IMR-90 (cell line): ENCODE data around the gene HBD. TPM values are rescaled to one million over a fixed set of nuclear protein-coding genes. Genes with fewer than 3 reads are reported as not detected.

ENCODE experiments used
- ATAC-seq: fragments of 200-7000 bp; cut with Tn5 transposase; 2 replicates; pipeline ENCODE4 v1.9.1; 2020; ENCODE audit warnings: low read depth, mild to moderate bottlenecking, moderate library complexity
- BruUV-seq: library from RNA; stranded (reverse); fragments of 400-500 nt; replicated peaks from 2 replicates; lab custom pipeline; 2021; lab: Mats Ljungman, UMichigan
- CTCF ChIA-PET: fragments of 300-600 bp; formaldehyde crosslinking; extraction: SDS; loops from one replicate; lab custom pipeline; 2021; ENCODE audit warnings: antibody characterized with exemption; lab: Yijun Ruan, JAX
- POLR2A ChIA-PET: fragments of 300-600 bp; sonication (Branson Sonifier 250); formaldehyde crosslinking; loops from one replicate; lab custom pipeline; 2022; ENCODE audit warnings: antibody characterized with exemption; ENCODE audit not compliant: unreplicated experiment; lab: Charles Lee
- DNase-seq: peaks from one replicate; pipeline ENCODE4 v3.0.0; 2013
- H2AFZ ChIP-seq: replicated peaks from 2 replicates; pipeline ENCODE3; 2013; ENCODE audit warnings: low read length, mild to moderate bottlenecking; ENCODE audit not compliant: poor library complexity
- H2AK5ac ChIP-seq: 2 replicates; pipeline ENCODE4 v1.6.1; 2013; ENCODE audit warnings: low read depth, low read length, inconsistent platforms
- H2AK9ac ChIP-seq: replicated peaks from 2 replicates; pipeline ENCODE3; 2013; ENCODE audit warnings: mild to moderate bottlenecking, low read depth, low read length, moderate library complexity; ENCODE audit not compliant: poor library complexity
- H2BK120ac ChIP-seq: 2 replicates; pipeline ENCODE4 v1.6.1; 2013; ENCODE audit warnings: low read depth, low read length, inconsistent platforms
- H2BK15ac ChIP-seq: 3 replicates; pipeline ENCODE4 v1.6.1; 2013; ENCODE audit warnings: low read depth, low read length, inconsistent platforms
- H2BK20ac ChIP-seq: 2 replicates; pipeline ENCODE4 v1.6.1; 2013; ENCODE audit warnings: low read depth, mild to moderate bottlenecking, inconsistent platforms, low read length, moderate library complexity
- H2BK5ac ChIP-seq: 2 replicates; pipeline ENCODE4 v1.6.1; 2013; ENCODE audit warnings: mild to moderate bottlenecking, low read depth, low read length, inconsistent platforms; ENCODE audit not compliant: poor library complexity, severe bottlenecking
- H3K14ac ChIP-seq: replicated peaks from 2 replicates; pipeline ENCODE4 v1.6.1; 2013; ENCODE audit warnings: low read depth, low read length, inconsistent platforms
- H3K18ac ChIP-seq: 2 replicates; pipeline ENCODE4 v1.6.1; 2013; ENCODE audit warnings: low read depth, low read length, control low read depth
- H3K23ac ChIP-seq: 2 replicates; pipeline ENCODE4 v1.6.1; 2013; ENCODE audit warnings: low read depth, low read length, inconsistent platforms
- H3K27ac ChIP-seq: 2 replicates; pipeline ENCODE4 v1.5.1; 2013; ENCODE audit warnings: mild to moderate bottlenecking, control low read depth, low read length; ENCODE audit not compliant: insufficient read depth
- H3K27me3 ChIP-seq: 2 replicates; pipeline ENCODE4 v1.6.1; 2013; ENCODE audit warnings: low read length; ENCODE audit not compliant: control insufficient read depth, insufficient read depth
- H3K36me3 ChIP-seq: 2 replicates; pipeline ENCODE4 v1.6.1; 2013; ENCODE audit warnings: low read length, mixed read lengths; ENCODE audit not compliant: control insufficient read depth, insufficient read depth
- H3K4ac ChIP-seq: 2 replicates; pipeline ENCODE4 v1.6.1; 2013; ENCODE audit warnings: low read depth, low read length, inconsistent platforms
- H3K4me1 ChIP-seq: 2 replicates; pipeline ENCODE4 v1.6.1; 2013; ENCODE audit warnings: low read length, mixed read lengths; ENCODE audit not compliant: control insufficient read depth, insufficient read depth
- H3K4me2 ChIP-seq: 2 replicates; pipeline ENCODE4 v1.6.1; 2013; ENCODE audit warnings: low read depth, mild to moderate bottlenecking, control low read depth, low read length, moderate library complexity
- H3K4me3 ChIP-seq: 2 replicates; pipeline ENCODE4 v1.5.1; 2013; ENCODE audit warnings: low read depth, mild to moderate bottlenecking, control low read depth, low read length, moderate library complexity; ENCODE audit not compliant: insufficient read depth
- H3K56ac ChIP-seq: 2 replicates; pipeline ENCODE4 v1.6.1; 2013; ENCODE audit warnings: low read length, inconsistent platforms; ENCODE audit not compliant: insufficient read depth; ENCODE audit errors: extremely low read depth
- H3K79me1 ChIP-seq, 2 experiments: 2 replicates each; pipeline ENCODE4 v1.6.1; 2013; ENCODE audit warnings: low read length in 2 of 2, inconsistent platforms in 1 of 2, low read depth in 1 of 2
- H3K9ac ChIP-seq: 2 replicates; pipeline ENCODE4 v1.6.1; 2013; ENCODE audit warnings: low read depth, low read length, control low read depth
- H3K9me1 ChIP-seq: 2 replicates; pipeline ENCODE4 v1.6.1; 2013; ENCODE audit warnings: low read length, inconsistent platforms; ENCODE audit not compliant: insufficient read depth
- H3K9me3 ChIP-seq: 2 replicates; pipeline ENCODE4 v1.6.1; 2013; ENCODE audit warnings: low read length; ENCODE audit not compliant: control insufficient read depth, insufficient read depth
- H4K20me1 ChIP-seq: 2 replicates; pipeline ENCODE4 v1.6.1; 2013; ENCODE audit warnings: low read length, inconsistent platforms; ENCODE audit not compliant: insufficient read depth
- H4K5ac ChIP-seq: 2 replicates; pipeline ENCODE4 v1.6.1; 2013; ENCODE audit warnings: mild to moderate bottlenecking, low read depth, low read length, control low read depth
- H4K8ac ChIP-seq, 2 experiments: 2 replicates each; pipeline ENCODE4 v1.6.1; 2013; ENCODE audit warnings: low read depth in 2 of 2, low read length in 2 of 2, control low read depth in 1 of 2, inconsistent platforms in 1 of 2
- H4K91ac ChIP-seq: 2 replicates; pipeline ENCODE4 v1.6.1; 2013; ENCODE audit warnings: low read depth, low read length, inconsistent platforms; ENCODE audit not compliant: insufficient read depth
- CEBPB ChIP-seq: IDR thresholded peaks from 2 replicates; pipeline ENCODE4 v1.6.1; 2012; ENCODE audit warnings: low read depth, low read length, improper control_type of control experiment
- MAFK ChIP-seq: IDR thresholded peaks from 2 replicates; pipeline ENCODE4 v1.6.1; 2012; ENCODE audit warnings: low read depth, low read length, improper control_type of control experiment
- MAZ ChIP-seq: IDR thresholded peaks from 2 replicates; pipeline ENCODE4 v1.6.1; 2012; ENCODE audit warnings: low read depth, mild to moderate bottlenecking, low read length, improper control_type of control experiment, moderate library complexity, borderline replicate concordance
- NFE2L2 ChIP-seq: fragments of 150-350 bp; IDR thresholded peaks from 2 replicates; pipeline ENCODE4 v1.6.1; 2016; ENCODE audit warnings: low read depth, mild to moderate bottlenecking, low read length
- POLR2A ChIP-seq: IDR thresholded peaks from 2 replicates; pipeline ENCODE4 v1.6.1; 2012; ENCODE audit warnings: mild to moderate bottlenecking, low read depth, low read length
- RAD21 ChIP-seq: IDR thresholded peaks from 2 replicates; pipeline ENCODE4 v1.6.1; 2012; ENCODE audit warnings: low read length, improper control_type of control experiment
- WGBS, 2 experiments: methylation state at CpG; one replicate each; pipeline versions ENCODE4 v1.1.5 to v1.1.7; 2013; ENCODE audit warnings: missing lambda C conversion rate in 2 of 2; ENCODE audit not compliant: insufficient read length in 1 of 2; ENCODE audit errors: extremely low coverage in 2 of 2; 5-methylcytosine and 5-hydroxymethylcytosine counted together
- dilution Hi-C: fragments of 300-500 bp; cut with HindIII; formaldehyde crosslinking; loops from one replicate; pipeline ENCODE4 v1.14.3; 2018; ENCODE audit warnings: low sequenced_read_pairs; ENCODE audit not compliant: unreplicated experiment
- in situ Hi-C: fragments of 300-500 bp; cut with MboI; formaldehyde crosslinking; loops from 3 replicates; pipeline ENCODE4 v1.14.3; 2019; ENCODE audit warnings: low sequenced_read_pairs, inconsistent platforms, mixed read lengths
- intact Hi-C: fragments of 100-400 bp; cut with micrococcal nuclease; formaldehyde crosslinking; loops from 2 replicates; pipeline ENCODE4 v1.10.0; 2022
- polyA plus RNA-seq, 3 experiments: library from polyadenylated mRNA; depleted of rRNA; stranded (reverse); fragments of >200 nt; gene quantifications; 2 replicates each; pipeline ENCODE4 v1.2.3, GENCODE V29; 2012; ENCODE audit warnings: low replicate concordance in 1 of 3
- total RNA-seq: library from RNA; depleted of rRNA; stranded (reverse); fragments of >200 nt; gene quantifications from 2 replicates; pipeline ENCODE4 v1.2.3, GENCODE V29; 2012
- TF ChIP-seq, protein P1 (sequence below): fragments of 150-350 bp; IDR thresholded peaks from 2 replicates; pipeline ENCODE4 v1.6.1; 2017; ENCODE audit warnings: mild to moderate bottlenecking, antibody characterized with exemption, low read length, low read depth
- TF ChIP-seq, protein P2 (sequence below): conservative IDR thresholded peaks from 2 replicates; pipeline ENCODE4 v1.5.1; 2012; ENCODE audit warnings: mild to moderate bottlenecking, low read depth, low read length, improper control_type of control experiment

The HBD gene
- total and polyA plus RNA-seq, 2 of the 4 experiments (the other 2 are of a cell fraction) = 6.3 to 12.0 TPM

DNA sequence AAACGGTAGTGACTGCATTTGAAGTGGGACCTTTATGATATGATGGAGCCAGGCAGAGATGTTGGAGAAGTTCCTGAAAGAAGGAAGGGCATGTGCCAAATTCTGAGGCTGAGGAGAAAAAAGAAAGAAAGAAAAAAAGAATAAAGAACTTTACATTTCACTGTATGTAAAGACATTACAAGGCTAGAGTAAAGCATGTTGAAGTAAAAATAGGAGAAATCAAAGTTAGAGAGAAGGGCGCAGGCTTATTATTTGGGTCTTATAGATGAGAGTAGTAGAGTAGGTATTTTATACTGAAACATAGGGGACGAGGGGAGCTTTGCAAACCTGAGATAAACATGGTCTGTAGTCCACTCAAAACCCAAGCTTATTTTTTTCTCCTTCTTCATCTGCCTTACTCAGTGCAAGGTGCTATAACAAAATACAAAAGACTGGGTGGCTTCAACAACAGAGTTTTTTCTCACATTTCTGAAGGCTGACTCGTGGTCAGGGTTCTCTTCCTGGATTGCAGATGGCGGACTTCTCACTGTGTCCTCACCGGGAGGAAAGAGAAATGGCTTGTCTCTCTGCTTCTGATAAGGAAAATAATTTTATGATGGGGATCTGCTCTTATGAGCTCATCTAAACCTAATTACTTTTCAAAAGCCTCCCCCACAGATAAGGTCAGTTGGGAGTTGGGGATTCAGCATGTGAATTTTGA lies 12.6 kb upstream of the HBD start:
- peak overlapping the region; percentile 42; the same call in 1 of the 3 replicates for H2BK15ac ChIP-seq
- intact Hi-C loops = no loop called here
- H3K18ac ChIP-seq = peak overlapping the region; percentile 69; the same call in 1 of the 2 replicates
- H4K8ac ChIP-seq = peak overlapping the region; percentile 35 to 57; a peak in 2 of 4 replicates
- H3K36me3 ChIP-seq = no peaks in the 10 kb centered on the region
- peak overlapping the region; percentile 29; the same call in 1 of the 2 replicates for H4K5ac ChIP-seq
- H3K4me1 ChIP-seq = peaks cover 2% of the 10 kb centered on the region; the same call in 1 of the 2 replicates
- H3K23ac ChIP-seq = no peak overlapping the region
- no CpG with 5 or more reads among the region's 6 CpGs for WGBS, 2 experiments
- H2AK5ac ChIP-seq = no peak overlapping the region
- DNase-seq (no peak), ATAC-seq (no peak; the same call in 1 of the 2 replicates)
- peak overlapping the region; percentile 66 for H2BK120ac ChIP-seq
- ChIA-PET CTCF (no interaction called here), POLR2A (no interaction called here)
- H3K14ac ChIP-seq = 0 out of 2 replicates have a peak overlapping the region, but pooled peaks have one; percentile 6
- no peak overlapping the region for H2AFZ ChIP-seq
- H2AK9ac ChIP-seq = no peak overlapping the region
- H3K4ac ChIP-seq = peak overlapping the region; percentile 51; the same call in 1 of the 2 replicates
- no peaks in the 10 kb centered on the region for H4K20me1 ChIP-seq
- peak overlapping the region; percentile 62 for H2BK20ac ChIP-seq
- no peak overlapping the region for H3K27ac ChIP-seq
- H3K79me1 ChIP-seq = no peaks in the 10 kb centered on the region
- dilution Hi-C loops = no loop called here
- TF ChIP-seq, protein P1, sequence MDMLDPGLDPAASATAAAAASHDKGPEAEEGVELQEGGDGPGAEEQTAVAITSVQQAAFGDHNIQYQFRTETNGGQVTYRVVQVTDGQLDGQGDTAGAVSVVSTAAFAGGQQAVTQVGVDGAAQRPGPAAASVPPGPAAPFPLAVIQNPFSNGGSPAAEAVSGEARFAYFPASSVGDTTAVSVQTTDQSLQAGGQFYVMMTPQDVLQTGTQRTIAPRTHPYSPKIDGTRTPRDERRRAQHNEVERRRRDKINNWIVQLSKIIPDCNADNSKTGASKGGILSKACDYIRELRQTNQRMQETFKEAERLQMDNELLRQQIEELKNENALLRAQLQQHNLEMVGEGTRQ = no peak
- TF ChIP-seq NFE2L2 (no peak), MAFK (no peak), RAD21 (no peak), MAZ (no peak), POLR2A (no peak), CEBPB (no peak)
- TF ChIP-seq, protein P2, sequence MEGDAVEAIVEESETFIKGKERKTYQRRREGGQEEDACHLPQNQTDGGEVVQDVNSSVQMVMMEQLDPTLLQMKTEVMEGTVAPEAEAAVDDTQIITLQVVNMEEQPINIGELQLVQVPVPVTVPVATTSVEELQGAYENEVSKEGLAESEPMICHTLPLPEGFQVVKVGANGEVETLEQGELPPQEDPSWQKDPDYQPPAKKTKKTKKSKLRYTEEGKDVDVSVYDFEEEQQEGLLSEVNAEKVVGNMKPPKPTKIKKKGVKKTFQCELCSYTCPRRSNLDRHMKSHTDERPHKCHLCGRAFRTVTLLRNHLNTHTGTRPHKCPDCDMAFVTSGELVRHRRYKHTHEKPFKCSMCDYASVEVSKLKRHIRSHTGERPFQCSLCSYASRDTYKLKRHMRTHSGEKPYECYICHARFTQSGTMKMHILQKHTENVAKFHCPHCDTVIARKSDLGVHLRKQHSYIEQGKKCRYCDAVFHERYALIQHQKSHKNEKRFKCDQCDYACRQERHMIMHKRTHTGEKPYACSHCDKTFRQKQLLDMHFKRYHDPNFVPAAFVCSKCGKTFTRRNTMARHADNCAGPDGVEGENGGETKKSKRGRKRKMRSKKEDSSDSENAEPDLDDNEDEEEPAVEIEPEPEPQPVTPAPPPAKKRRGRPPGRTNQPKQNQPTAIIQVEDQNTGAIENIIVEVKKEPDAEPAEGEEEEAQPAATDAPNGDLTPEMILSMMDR = no peak
- H3K9me1 ChIP-seq = peaks cover 7% of the 10 kb centered on the region; the same call in 1 of the 2 replicates
- H2BK5ac ChIP-seq = peak overlapping the region; percentile 10
- H3K4me2 ChIP-seq = no peak overlapping the region
- H3K56ac ChIP-seq = no peak overlapping the region
- H3K9ac ChIP-seq = no peak overlapping the region
- no TSS peak for BruUV-seq
- no peaks in the 10 kb centered on the region for H3K27me3 ChIP-seq
- no peaks in the 10 kb centered on the region for H3K9me3 ChIP-seq
- peak overlapping the region; percentile 19 for H4K91ac ChIP-seq
- no peak overlapping the region for H3K4me3 ChIP-seq
- in situ Hi-C loops = no loop called here
